GM12878 (cell line): ENCODE data around the gene BLOC1S5. TPM values are rescaled to one million over a fixed set of nuclear protein-coding genes. Genes with fewer than 3 reads are reported as not detected.

Experiments used
- ATAC-seq: fragments of 200-7000 bp; cut with Tn5 transposase; 3 replicates; pipeline ENCODE4 v1.9.1; 2020; ENCODE audit warnings: mild to moderate bottlenecking, moderate library complexity
- BruUV-seq: library from RNA; stranded (reverse); fragments of 400-500 nt; replicated peaks from 2 replicates; lab custom pipeline; 2021; lab: Mats Ljungman, UMichigan
- CTCF ChIA-PET: fragments of 300-600 bp; sonication (Branson Sonifier 250); formaldehyde crosslinking; extraction: SDS; loops from one replicate; lab custom pipeline; 2021; ENCODE audit warnings: inconsistent platforms; lab: Yijun Ruan, JAX
- POLR2A ChIA-PET: fragments of 350-600 bp; formaldehyde crosslinking; extraction: SDS; loops from one replicate; lab custom pipeline; 2021; ENCODE audit warnings: inconsistent platforms; lab: Charles Lee
- RAD21 ChIA-PET: fragments of 300-600 bp; sonication (Branson Sonifier 250); formaldehyde crosslinking; loops from one replicate; lab custom pipeline; 2023; ENCODE audit warnings: antibody characterized with exemption; ENCODE audit not compliant: unreplicated experiment; lab: Charles Lee
- SMC1A ChIA-PET: fragments of 300-600 bp; sonication (Branson Sonifier 250); formaldehyde crosslinking; loops from one replicate; lab custom pipeline; 2023; ENCODE audit not compliant: unreplicated experiment, uncharacterized antibody; lab: Charles Lee
- DNase-seq: peaks from one replicate; pipeline ENCODE4 v3.0.0-alpha.2; 2011; ENCODE audit warnings: low read depth, low spot score
- FAIRE-seq: peaks from 3 replicates; lab custom pipeline; 2011; peaks lifted over from hg19 to GRCh38; lab: Jason Lieb, UNC
- H2AFZ ChIP-seq: 2 replicates; pipeline ENCODE4 v1.6.0; 2011; ENCODE audit warnings: low read depth, low read length, control low read depth; ENCODE audit not compliant: control insufficient read depth
- H3K27ac ChIP-seq: 2 replicates; pipeline ENCODE4 v1.5.1; 2011; ENCODE audit warnings: control low read depth; ENCODE audit not compliant: control insufficient read depth, insufficient read depth
- H3K27me3 ChIP-seq, 2 experiments: replicated peaks in 1 of 2; 2 replicates each; pipeline versions ENCODE4 v1.6.0 to v1.6.1; 2011; ENCODE audit warnings: low read length in 1 of 2; ENCODE audit not compliant: control insufficient read depth in 2 of 2, insufficient read depth in 2 of 2
- H3K36me3 ChIP-seq, 2 experiments: 2 replicates each; pipeline ENCODE4 v1.5.1; 2011; ENCODE audit warnings: low read length in 1 of 2; ENCODE audit not compliant: control insufficient read depth in 2 of 2, insufficient read depth in 2 of 2
- H3K4me1 ChIP-seq: 2 replicates; pipeline ENCODE4 v1.6.1; 2011; ENCODE audit warnings: mild to moderate bottlenecking, low read length, moderate library complexity, mixed read lengths; ENCODE audit not compliant: control insufficient read depth, insufficient read depth
- H3K4me2 ChIP-seq: 2 replicates; pipeline ENCODE4 v1.6.0; 2011; ENCODE audit warnings: control low read depth; ENCODE audit not compliant: control insufficient read depth, insufficient read depth
- H3K4me3 ChIP-seq: fragments of 200-600 bp; sonication (generic); 2 replicates; pipeline ENCODE4 v1.5.1; 2016
- H3K79me2 ChIP-seq: 2 replicates; pipeline ENCODE4 v1.6.0; 2011; ENCODE audit warnings: low read length; ENCODE audit not compliant: control insufficient read depth, insufficient read depth
- H3K9ac ChIP-seq: 2 replicates; pipeline ENCODE4 v1.8.0; 2011; ENCODE audit warnings: low read length, control low read depth, mixed read lengths; ENCODE audit not compliant: control insufficient read depth, insufficient read depth
- H3K9me3 ChIP-seq: replicated peaks from 3 replicates; pipeline ENCODE4 v1.5.1; 2011; ENCODE audit warnings: mild to moderate bottlenecking, low read length; ENCODE audit not compliant: control insufficient read depth, insufficient read depth
- H4K20me1 ChIP-seq: 2 replicates; pipeline ENCODE4 v1.6.0; 2011; ENCODE audit not compliant: control insufficient read depth, insufficient read depth
- EP300 ChIP-seq, 2 experiments: fragments of 150-350 bp in 1 of 2; IDR thresholded peaks; 2 replicates each; pipeline ENCODE4 v1.6.1; 2011 to 2012; ENCODE audit warnings: low read depth in 2 of 2, low read length in 2 of 2, borderline replicate concordance in 1 of 2, improper control_type of control experiment in 1 of 2, inconsistent platforms in 1 of 2; ENCODE audit not compliant: control insufficient read depth in 1 of 2
- ESRRA ChIP-seq: IDR thresholded peaks from 2 replicates; pipeline ENCODE4 v1.6.1; 2012; ENCODE audit warnings: mild to moderate bottlenecking, low read length, improper control_type of control experiment
- NR2C1 ChIP-seq: fragments of 450-650 bp; IDR thresholded peaks from 2 replicates; pipeline ENCODE4 v1.6.1; 2017; ENCODE audit warnings: antibody characterized with exemption, mild to moderate bottlenecking, moderate library complexity
- RBBP5 ChIP-seq: fragments of 200-600 bp; sonication (generic); conservative IDR thresholded peaks from 2 replicates; pipeline ENCODE4 v1.6.1; 2016
- SMARCA5 ChIP-seq: fragments of 450-650 bp; IDR thresholded peaks from 2 replicates; pipeline ENCODE4 v1.6.1; 2017; ENCODE audit warnings: mild to moderate bottlenecking
- SREBF1 ChIP-seq: IDR thresholded peaks from 2 replicates; pipeline ENCODE4 v1.6.1; 2012; ENCODE audit warnings: mild to moderate bottlenecking, low read length
- ZNF592 ChIP-seq: fragments of 450-650 bp; IDR thresholded peaks from 2 replicates; pipeline ENCODE4 v1.6.1; 2017; ENCODE audit warnings: mild to moderate bottlenecking, moderate library complexity
- WGBS: methylation state at CpG from one replicate; pipeline ENCODE4 v1.1.6; 2016; ENCODE audit warnings: low lambda C conversion rate; ENCODE audit not compliant: insufficient replicate concordance, insufficient coverage; ENCODE audit errors: missing lambda C conversion rate; 5-methylcytosine and 5-hydroxymethylcytosine counted together
- in situ Hi-C: fragments of 300-500 bp; cut with MboI; formaldehyde crosslinking; loops from 9 replicates; pipeline ENCODE4 v1.14.3; 2018; ENCODE audit warnings: mixed read lengths
- intact Hi-C: fragments of 100-400 bp; cut with micrococcal nuclease; formaldehyde crosslinking; loops from one replicate; pipeline ENCODE4 v1.14.2; 2022; ENCODE audit not compliant: unreplicated experiment
- polyA plus RNA-seq, 11 experiments: library from polyadenylated mRNA; depleted of rRNA in 4 of 11; unstranded in 6 of 11; stranded (reverse) in 5 of 11; fragments of >200 nt; fragmentation: Nextera tagmentation in 4 of 11; fragmentation: Illumina TruSeq in 1 of 11; extraction: Ambion mirVana in 4 of 11; extraction: Trizol in 1 of 11; gene quantifications; 1 replicate in 1 of 11; 2 replicates in 10 of 11; pipeline versions ENCODE4 v1.2.1 to v1.2.3, GENCODE V29; 2011 to 2016; ENCODE audit warnings: inconsistent platforms in 2 of 11, missing spikeins in 2 of 11, low read depth in 1 of 11
- total RNA-seq, 4 experiments: library from RNA; depleted of rRNA in 3 of 4; stranded (reverse); fragments of >200 nt in 3 of 4; fragmentation: Illumina TruSeq in 1 of 4; extraction: Trizol in 1 of 4; gene quantifications; 2 replicates each; pipeline versions ENCODE4 v1.2.1 to v1.2.3, GENCODE V29; 2013 to 2021

BLOC1S5 gene
- total and polyA plus RNA-seq, 10 of the 15 experiments (the other 5 are each of a cell fraction or from before 2014, with no cell fraction given), result 4.3 to 22.2 (median 16.1) TPM

GRCh38 chr6:8075704-8076103, 11.5 kb upstream of the BLOC1S5 start:
- ATAC-seq, result no peak
- Histone ChIP-seq H2AFZ (no peak overlapping the region), H3K79me2 (no peaks in the 10 kb centered on the region)
- no peak for TF ChIP-seq ESRRA
- TF ChIP-seq NR2C1, result no peak
- no peak for TF ChIP-seq SREBF1
- TF ChIP-seq EP300 (IDR thresholded peaks at IDR 0.05; ENCODE audit: borderline replicate concordance in 1 of 2, control insufficient read depth in 1 of 2, low read depth in 2 of 2, low read length in 2 of 2), result no peak
- no peak for TF ChIP-seq SMARCA5
- no peak for TF ChIP-seq ZNF592
- TF ChIP-seq RBBP5, result no peak
- TF ChIP-seq, all 136 proteins: peak for 0
- no TSS peak for BruUV-seq
- intact Hi-C loops (no loop called here), in situ Hi-C loops (no loop called here)
- FAIRE-seq (no peak), DNase-seq (no peak)
- no peak overlapping the region for H3K4me3 ChIP-seq
- no peaks in the 10 kb centered on the region for H3K9me3 ChIP-seq
- ChIA-PET RAD21 (no interaction called here), POLR2A (no interaction called here), CTCF (no interaction called here), SMC1A (interaction anchor here (1.0 kb wide), 1 partner anchor 8 kb away, joined by 3 read pairs; no protein-coding TSS in a partner anchor)
- H3K4me2 ChIP-seq, result no peak overlapping the region
- no peak overlapping the region for H3K27ac ChIP-seq
- 49% methylated on average over 3 of the region's 3 CpGs for WGBS
- no peaks in the 10 kb centered on the region for H4K20me1 ChIP-seq
- peaks cover 0 to 4% of the 10 kb centered on the region in 2 experiments; a peak in 2 of 4 replicates for H3K36me3 ChIP-seq
- no peak overlapping the region for H3K9ac ChIP-seq
- H3K4me1 ChIP-seq, result peaks cover 3% of the 10 kb centered on the region; the same call in 1 of the 2 replicates
- H3K27me3 ChIP-seq, result no peaks in the 10 kb centered on the region
